Measurements from ENCODE around the gene HEBP1.

The HEBP1 gene

DNA sequence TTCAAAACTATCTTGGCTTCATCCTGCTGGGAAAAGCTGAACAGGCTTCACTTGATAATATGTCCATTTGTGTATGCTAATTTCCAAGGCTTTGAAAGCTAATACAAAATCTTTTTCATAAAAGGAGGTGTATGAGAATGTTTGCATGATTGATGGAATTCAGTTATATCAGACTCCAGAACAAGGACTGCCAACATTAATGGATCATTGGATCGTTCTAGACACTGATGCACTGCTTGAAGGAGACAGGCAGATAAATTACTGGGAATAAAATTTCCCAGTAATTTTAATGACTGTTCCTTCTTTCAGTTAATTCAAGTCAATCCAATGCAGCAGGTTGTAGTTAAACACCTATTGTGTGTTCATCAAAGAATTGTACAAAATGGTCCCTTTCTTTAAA lies 48.6 kb downstream of the HEBP1 start:
- no peaks in the 10 kb centered on the region for H3K9me3 ChIP-seq (ENCODE audit: control insufficient read depth, insufficient read depth, low read length)
- H3K4me3 ChIP-seq (ENCODE audit: low read length): no peak overlapping the region
- H3K36me3 ChIP-seq (ENCODE audit: control insufficient read depth, low read length): no peaks in the 10 kb centered on the region
- H4K20me1 ChIP-seq (ENCODE audit: control insufficient read depth, insufficient read depth, low read depth, low read length): no peaks in the 10 kb centered on the region
- no peak overlapping the region for H3K27ac ChIP-seq (ENCODE audit: low read depth, low read length)
- H3K4me2 ChIP-seq (ENCODE audit: low read length): no peak overlapping the region
- no peaks in the 10 kb centered on the region for H3K4me1 ChIP-seq (ENCODE audit: control insufficient read depth, low read length)
- no peaks in the 10 kb centered on the region for H3K79me2 ChIP-seq (ENCODE audit: control insufficient read depth, low read length)
- no peaks in the 10 kb centered on the region; the same call in 1 of the 2 replicates for H3K27me3 ChIP-seq (ENCODE audit: control insufficient read depth, low read length)
- H3F3A ChIP-seq (ENCODE audit: control insufficient read depth, insufficient read depth): no peaks in the 10 kb centered on the region
- H3K9me2 ChIP-seq (replicated peaks; ENCODE audit: control insufficient read depth, low read length): no peaks in the 10 kb centered on the region
- TF ChIP-seq, protein P1, sequence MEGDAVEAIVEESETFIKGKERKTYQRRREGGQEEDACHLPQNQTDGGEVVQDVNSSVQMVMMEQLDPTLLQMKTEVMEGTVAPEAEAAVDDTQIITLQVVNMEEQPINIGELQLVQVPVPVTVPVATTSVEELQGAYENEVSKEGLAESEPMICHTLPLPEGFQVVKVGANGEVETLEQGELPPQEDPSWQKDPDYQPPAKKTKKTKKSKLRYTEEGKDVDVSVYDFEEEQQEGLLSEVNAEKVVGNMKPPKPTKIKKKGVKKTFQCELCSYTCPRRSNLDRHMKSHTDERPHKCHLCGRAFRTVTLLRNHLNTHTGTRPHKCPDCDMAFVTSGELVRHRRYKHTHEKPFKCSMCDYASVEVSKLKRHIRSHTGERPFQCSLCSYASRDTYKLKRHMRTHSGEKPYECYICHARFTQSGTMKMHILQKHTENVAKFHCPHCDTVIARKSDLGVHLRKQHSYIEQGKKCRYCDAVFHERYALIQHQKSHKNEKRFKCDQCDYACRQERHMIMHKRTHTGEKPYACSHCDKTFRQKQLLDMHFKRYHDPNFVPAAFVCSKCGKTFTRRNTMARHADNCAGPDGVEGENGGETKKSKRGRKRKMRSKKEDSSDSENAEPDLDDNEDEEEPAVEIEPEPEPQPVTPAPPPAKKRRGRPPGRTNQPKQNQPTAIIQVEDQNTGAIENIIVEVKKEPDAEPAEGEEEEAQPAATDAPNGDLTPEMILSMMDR (IDR thresholded peaks at IDR 0.05; ENCODE audit: low read depth, low read length, poor library complexity, severe bottlenecking): no peak
- TF ChIP-seq EZH2phosphoT487 (IDR thresholded peaks at IDR 0.05; ENCODE audit: borderline replicate concordance, low read length): no peak

DNA sequence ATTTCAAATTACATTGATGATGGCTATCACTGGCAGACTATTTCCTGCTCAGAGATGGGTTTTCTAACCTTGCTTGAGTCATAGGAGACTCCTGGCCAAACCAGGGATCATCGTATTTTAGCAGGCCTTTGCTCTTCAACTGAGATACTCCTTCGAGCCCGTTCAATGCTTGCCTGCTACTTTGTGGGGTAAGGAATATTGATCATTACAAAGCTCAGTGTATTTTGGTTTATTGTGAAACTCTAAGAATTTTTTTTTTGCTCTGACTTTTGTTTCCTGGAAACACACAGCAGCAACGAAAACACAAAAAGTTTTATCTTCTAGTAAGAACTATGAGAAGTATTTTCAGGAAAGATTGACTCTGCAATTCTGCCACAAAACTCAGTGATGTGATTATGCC lies 52.2 kb downstream of the HEBP1 start:
- Histone ChIP-seq H3K9me3 (ENCODE audit: control insufficient read depth, insufficient read depth, low read length) (no peaks in the 10 kb centered on the region), H3K4me2 (ENCODE audit: low read length) (no peak overlapping the region), H3K4me3 (ENCODE audit: low read length) (no peak overlapping the region)

DNA sequence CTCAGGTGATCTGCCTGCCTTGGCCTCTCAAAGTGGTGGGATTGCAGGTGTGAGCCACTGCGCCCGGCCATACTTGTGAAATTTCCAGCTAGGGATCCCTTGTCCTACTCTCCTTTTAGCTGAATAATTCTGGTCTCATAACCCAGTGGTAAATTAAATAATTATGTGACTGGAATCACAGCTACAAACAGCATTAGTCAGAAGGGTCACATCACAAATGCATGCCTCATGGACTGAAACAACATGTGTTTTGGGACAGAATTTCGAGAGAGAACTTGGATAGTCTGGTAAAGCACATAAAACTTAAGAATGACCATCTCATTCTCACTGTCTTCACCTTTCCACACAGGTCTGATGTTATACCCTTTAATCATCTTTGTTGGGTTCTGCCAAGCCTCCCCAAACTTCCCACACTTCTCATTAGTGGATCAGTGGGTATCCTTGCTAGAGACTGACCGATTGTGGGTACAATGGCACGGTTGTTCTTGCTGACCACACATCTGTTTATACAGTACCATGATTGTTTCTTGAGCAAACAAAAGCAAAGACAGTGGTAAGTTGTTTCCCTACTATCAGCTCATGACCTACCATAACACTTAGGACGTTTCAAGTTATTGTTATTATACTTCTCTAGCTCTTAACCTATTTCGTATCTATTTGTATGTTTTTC lies 53.2 kb downstream of the HEBP1 start:
- no peaks in the 10 kb centered on the region for H3K79me2 ChIP-seq (ENCODE audit: control insufficient read depth, low read length)
- no peaks in the 10 kb centered on the region for H3F3A ChIP-seq (ENCODE audit: control insufficient read depth, insufficient read depth)
- H3K4me3 ChIP-seq (ENCODE audit: low read length): no peak overlapping the region
- no peak overlapping the region for H3K27ac ChIP-seq (ENCODE audit: low read depth, low read length)
- no peaks in the 10 kb centered on the region; the same call in 1 of the 2 replicates for H3K27me3 ChIP-seq (ENCODE audit: control insufficient read depth, low read length)
- H3K4me1 ChIP-seq (ENCODE audit: control insufficient read depth, low read length): no peaks in the 10 kb centered on the region
- H3K9me3 ChIP-seq (ENCODE audit: control insufficient read depth, insufficient read depth, low read length): no peaks in the 10 kb centered on the region
- H3K4me2 ChIP-seq (ENCODE audit: low read length): no peak overlapping the region
- H4K20me1 ChIP-seq (ENCODE audit: control insufficient read depth, insufficient read depth, low read depth, low read length): no peaks in the 10 kb centered on the region
- no peaks in the 10 kb centered on the region for H3K36me3 ChIP-seq (ENCODE audit: control insufficient read depth, low read length)
- no peaks in the 10 kb centered on the region for H3K9me2 ChIP-seq (replicated peaks; ENCODE audit: control insufficient read depth, low read length)
- TF ChIP-seq, protein P1 (IDR thresholded peaks at IDR 0.05; ENCODE audit: low read depth, low read length, poor library complexity, severe bottlenecking): no peak
- no peak for TF ChIP-seq EZH2phosphoT487 (IDR thresholded peaks at IDR 0.05; ENCODE audit: borderline replicate concordance, low read length)

More for the DNA sequence above, 52.2 kb downstream of the HEBP1 start:
- Histone ChIP-seq H3K4me1 (ENCODE audit: control insufficient read depth, low read length) (no peaks in the 10 kb centered on the region), H3F3A (ENCODE audit: control insufficient read depth, insufficient read depth) (no peaks in the 10 kb centered on the region), H3K27me3 (ENCODE audit: control insufficient read depth, low read length) (no peaks in the 10 kb centered on the region; the same call in 1 of the 2 replicates), H3K79me2 (ENCODE audit: control insufficient read depth, low read length) (no peaks in the 10 kb centered on the region), H3K9me2 (replicated peaks; ENCODE audit: control insufficient read depth, low read length) (no peaks in the 10 kb centered on the region), H3K36me3 (ENCODE audit: control insufficient read depth, low read length) (no peaks in the 10 kb centered on the region), H4K20me1 (ENCODE audit: control insufficient read depth, insufficient read depth, low read depth, low read length) (no peaks in the 10 kb centered on the region), H3K27ac (ENCODE audit: low read depth, low read length) (no peak overlapping the region)
- TF ChIP-seq, protein P1 (IDR thresholded peaks at IDR 0.05; ENCODE audit: low read depth, low read length, poor library complexity, severe bottlenecking): no peak
- TF ChIP-seq EZH2phosphoT487 (IDR thresholded peaks at IDR 0.05; ENCODE audit: borderline replicate concordance, low read length): no peak

Measured in DOHH2 (cell line).